Neural crest cell (in vitro differentiated cells): Measurements from ENCODE around the gene WSB1. TPM values are rescaled to one million over a fixed set of nuclear protein-coding genes. Genes with fewer than 3 reads are reported as not detected.

Experiments
- DNase-seq: peaks from one replicate; pipeline ENCODE4 v3.0.0; 2021; ENCODE audit warnings: low read depth, mixed read lengths, low spot score
- H3K27ac Mint-ChIP-seq: one replicate; pipeline ENCODE4 v1.8.0; 2021; ENCODE audit warnings: mild to moderate bottlenecking, mixed read lengths; ENCODE audit not compliant: unreplicated experiment
- H3K27me3 Mint-ChIP-seq: 2 replicates; pipeline ENCODE4 v1.8.0; 2021; ENCODE audit warnings: low read depth, mild to moderate bottlenecking, mixed read lengths
- H3K36me3 Mint-ChIP-seq: 2 replicates; pipeline ENCODE4 v1.8.0; 2021; ENCODE audit warnings: low read depth, mild to moderate bottlenecking, mixed read lengths
- H3K4me1 Mint-ChIP-seq: 2 replicates; pipeline ENCODE4 v1.8.0; 2021; ENCODE audit warnings: mixed read lengths
- H3K4me3 Mint-ChIP-seq: one replicate; pipeline ENCODE4 v1.8.0; 2021; ENCODE audit warnings: mild to moderate bottlenecking, mixed read lengths
- H3K9me3 Mint-ChIP-seq: 2 replicates; pipeline ENCODE4 v1.8.0; 2021; ENCODE audit warnings: mixed read lengths
- microRNA-seq: library from miRNA; unstranded; fragments of <30 nt; microRNA quantifications from one replicate; pipeline ENCODE4, GENCODE V29; 2020
- total RNA-seq: library from RNA; stranded (reverse); gene quantifications from 2 replicates; pipeline ENCODE4 v1.2.1, GENCODE V29; 2021
- TF ChIP-seq, protein P1 (sequence below): fragments of 200-600 bp; sonication (generic); conservative IDR thresholded peaks from 2 replicates; pipeline ENCODE4 v1.5.0; 2021; ENCODE audit warnings: antibody characterized with exemption, mild to moderate bottlenecking

Gene WSB1
- total RNA-seq, 1 donor from 2014 or later, result 237 TPM

DNA sequence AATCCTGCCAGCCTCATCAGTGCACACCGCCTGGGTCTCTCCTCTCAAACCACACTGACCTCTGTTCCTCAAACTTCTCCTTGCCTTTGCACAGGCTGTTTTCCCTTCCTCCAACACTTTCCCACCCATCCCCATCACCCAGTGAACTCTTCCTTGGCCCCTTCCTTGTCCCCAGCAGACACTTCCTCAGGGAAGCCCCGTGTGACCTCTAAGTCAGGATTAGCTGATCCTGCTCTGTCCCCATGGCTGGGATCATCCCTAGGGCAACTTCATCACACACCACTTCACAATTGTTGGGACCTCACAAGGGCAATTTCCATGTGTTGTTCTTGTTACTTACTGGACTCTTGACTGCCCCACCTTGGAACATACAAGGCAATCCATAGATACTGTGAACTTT is 67.8 kb downstream of the WSB1 start:
- no peaks in the 10 kb centered on the region for H3K9me3 Mint-ChIP-seq
- no peaks in the 10 kb centered on the region for H3K27me3 Mint-ChIP-seq
- no peak for DNase-seq
- peaks cover 30% of the 10 kb centered on the region for H3K4me1 Mint-ChIP-seq
- no peak overlapping the region for H3K27ac Mint-ChIP-seq
- TF ChIP-seq, protein P1, sequence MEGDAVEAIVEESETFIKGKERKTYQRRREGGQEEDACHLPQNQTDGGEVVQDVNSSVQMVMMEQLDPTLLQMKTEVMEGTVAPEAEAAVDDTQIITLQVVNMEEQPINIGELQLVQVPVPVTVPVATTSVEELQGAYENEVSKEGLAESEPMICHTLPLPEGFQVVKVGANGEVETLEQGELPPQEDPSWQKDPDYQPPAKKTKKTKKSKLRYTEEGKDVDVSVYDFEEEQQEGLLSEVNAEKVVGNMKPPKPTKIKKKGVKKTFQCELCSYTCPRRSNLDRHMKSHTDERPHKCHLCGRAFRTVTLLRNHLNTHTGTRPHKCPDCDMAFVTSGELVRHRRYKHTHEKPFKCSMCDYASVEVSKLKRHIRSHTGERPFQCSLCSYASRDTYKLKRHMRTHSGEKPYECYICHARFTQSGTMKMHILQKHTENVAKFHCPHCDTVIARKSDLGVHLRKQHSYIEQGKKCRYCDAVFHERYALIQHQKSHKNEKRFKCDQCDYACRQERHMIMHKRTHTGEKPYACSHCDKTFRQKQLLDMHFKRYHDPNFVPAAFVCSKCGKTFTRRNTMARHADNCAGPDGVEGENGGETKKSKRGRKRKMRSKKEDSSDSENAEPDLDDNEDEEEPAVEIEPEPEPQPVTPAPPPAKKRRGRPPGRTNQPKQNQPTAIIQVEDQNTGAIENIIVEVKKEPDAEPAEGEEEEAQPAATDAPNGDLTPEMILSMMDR, result no peak
- no peak overlapping the region for H3K4me3 Mint-ChIP-seq
- no peaks in the 10 kb centered on the region for H3K36me3 Mint-ChIP-seq

DNA sequence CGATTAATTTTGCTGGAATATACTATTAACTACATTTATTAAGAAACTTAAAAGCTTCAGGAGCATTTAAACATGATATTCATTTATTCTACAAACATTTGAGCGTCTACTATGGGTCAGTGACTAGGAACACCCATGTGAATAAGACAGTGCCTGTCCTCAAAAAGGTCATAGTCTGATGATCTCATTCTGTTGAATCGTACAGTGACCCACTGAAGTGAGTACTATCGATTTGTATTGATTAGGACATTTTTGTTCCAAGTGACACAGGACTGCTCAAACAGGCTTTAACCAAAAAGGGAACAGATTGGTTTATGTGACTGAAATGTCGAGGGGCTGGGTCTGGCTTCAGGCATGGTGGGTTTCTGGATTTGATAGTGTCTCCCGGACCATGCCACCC is 68.6 kb downstream of the WSB1 start:
- H3K27me3 Mint-ChIP-seq, result no peaks in the 10 kb centered on the region
- peaks cover 34% of the 10 kb centered on the region for H3K4me1 Mint-ChIP-seq
- no peaks in the 10 kb centered on the region for H3K9me3 Mint-ChIP-seq
- no peak overlapping the region for H3K4me3 Mint-ChIP-seq
- TF ChIP-seq, protein P1, result no peak
- no peak overlapping the region for H3K27ac Mint-ChIP-seq
- DNase-seq, result no peak
- no peaks in the 10 kb centered on the region for H3K36me3 Mint-ChIP-seq

DNA sequence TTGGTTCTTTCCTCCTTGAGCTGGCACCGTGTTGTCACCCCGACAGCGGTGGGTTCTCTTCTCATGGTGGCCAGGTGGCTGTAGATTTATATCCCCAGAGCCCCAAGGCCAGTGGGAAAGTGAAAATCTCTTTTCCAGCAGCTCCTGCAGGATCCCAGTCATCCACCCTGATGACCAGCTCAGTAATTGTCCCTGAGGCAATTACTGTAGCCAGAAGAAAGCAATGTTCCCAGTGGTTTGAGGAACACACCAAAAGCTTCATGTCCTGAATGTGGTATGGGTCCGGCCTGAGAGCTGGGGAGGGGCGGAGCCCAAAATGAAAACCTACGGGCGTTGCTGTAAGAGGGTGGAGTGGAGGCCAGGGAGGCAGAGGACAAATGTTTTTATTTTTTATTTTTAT is 69.0 kb downstream of the WSB1 start:
- TF ChIP-seq, protein P1, result no peak

DNA sequence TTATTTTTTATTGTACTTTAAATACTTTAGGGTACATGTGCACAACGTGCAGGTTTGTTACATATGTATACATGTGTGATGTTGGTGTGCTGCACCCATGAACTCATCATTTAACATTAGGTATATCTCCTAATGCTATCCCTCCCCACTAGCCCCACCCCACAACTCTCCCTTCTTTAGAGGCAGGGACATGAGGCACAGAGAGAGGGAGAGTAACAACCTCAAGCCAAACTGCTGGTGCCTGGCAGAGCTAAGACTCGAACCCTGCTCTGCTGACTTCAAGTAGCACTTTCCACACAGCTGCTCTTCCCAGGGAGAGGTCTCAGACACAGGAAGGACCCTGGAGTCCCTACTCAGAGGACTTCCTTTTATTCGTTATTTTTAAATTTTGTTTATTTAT is 69.4 kb downstream of the WSB1 start:
- TF ChIP-seq, protein P1, result no peak
- H3K27me3 Mint-ChIP-seq, result no peaks in the 10 kb centered on the region
- H3K36me3 Mint-ChIP-seq, result no peaks in the 10 kb centered on the region
- no peaks in the 10 kb centered on the region for H3K9me3 Mint-ChIP-seq
- no peak overlapping the region for H3K27ac Mint-ChIP-seq
- peaks cover 39% of the 10 kb centered on the region for H3K4me1 Mint-ChIP-seq
- no peak overlapping the region for H3K4me3 Mint-ChIP-seq
- no peak for DNase-seq

More for the DNA sequence above, 69.0 kb downstream of the WSB1 start:
- H3K4me3 Mint-ChIP-seq, result no peak overlapping the region
- H3K27me3 Mint-ChIP-seq, result no peaks in the 10 kb centered on the region
- no peak overlapping the region for H3K27ac Mint-ChIP-seq
- H3K9me3 Mint-ChIP-seq, result no peaks in the 10 kb centered on the region
- DNase-seq, result no peak
- peaks cover 35% of the 10 kb centered on the region for H3K4me1 Mint-ChIP-seq
- no peaks in the 10 kb centered on the region for H3K36me3 Mint-ChIP-seq

Small RNA genes lying within 50 kb of the gene (microRNA-seq; reads per million reads assigned to microRNA genes)
- gene MIR4522, result 4.1 reads per million

Other genes starting within 250 kb of the WSB1 start
- 27.8 and 28.0 TPM in 2 replicates for gene KSR1, start 162.3 kb downstream of the WSB1 start, total RNA-seq